ENCODE data around the gene POLD4. TPM values are rescaled to one million over a fixed set of nuclear protein-coding genes. Genes with fewer than 3 reads are reported as not detected.

POLD4 gene
- total and polyA plus RNA-seq, 4 donors, result 18.8 to 246 (median 86.0) TPM

GRCh38 chr11:67372321-67372992, 19.1 kb upstream of the POLD4 start:
- H3K4me3 ChIP-seq (ENCODE audit: low read depth in 1 of 3, low read length in 3 of 3), result peak overlapping the region in 1 of 3 donors; percentile 75
- TF ChIP-seq FOXA1 (IDR thresholded peaks at IDR 0.05) (no peak), YY1 (IDR thresholded peaks at IDR 0.05) (no peak), EGR1 (IDR thresholded peaks at IDR 0.05; ENCODE audit: low read depth in 2 of 2) (no peak), RAD21 (IDR thresholded peaks at IDR 0.05) (no peak), GABPA (IDR thresholded peaks at IDR 0.05 in 1 of 2, conservative IDR thresholded peaks at IDR 0.05 in 1 of 2) (no peak), REST (IDR thresholded peaks at IDR 0.05) (no peak), RXRA (IDR thresholded peaks at IDR 0.05) (no peak), CTCF (IDR thresholded peaks at IDR 0.05; ENCODE audit: low read depth, low read length, missing input control) (no peak), NR2F2 (IDR thresholded peaks at IDR 0.05) (no peak), SP1 (IDR thresholded peaks at IDR 0.05) (no peak), HNF4G (IDR thresholded peaks at IDR 0.05) (no peak), TAF1 (conservative IDR thresholded peaks at IDR 0.05) (no peak), HNF4A (conservative IDR thresholded peaks at IDR 0.05) (no peak), ZBTB33 (IDR thresholded peaks at IDR 0.05) (no peak), JUND (IDR thresholded peaks at IDR 0.05) (no peak), FOXA2 (IDR thresholded peaks at IDR 0.05) (no peak)
- TF ChIP-seq, protein P1, sequence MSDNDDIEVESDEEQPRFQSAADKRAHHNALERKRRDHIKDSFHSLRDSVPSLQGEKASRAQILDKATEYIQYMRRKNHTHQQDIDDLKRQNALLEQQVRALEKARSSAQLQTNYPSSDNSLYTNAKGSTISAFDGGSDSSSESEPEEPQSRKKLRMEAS (IDR thresholded peaks at IDR 0.05), result no peak
- TF ChIP-seq, protein P2, sequence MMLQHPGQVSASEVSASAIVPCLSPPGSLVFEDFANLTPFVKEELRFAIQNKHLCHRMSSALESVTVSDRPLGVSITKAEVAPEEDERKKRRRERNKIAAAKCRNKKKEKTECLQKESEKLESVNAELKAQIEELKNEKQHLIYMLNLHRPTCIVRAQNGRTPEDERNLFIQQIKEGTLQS (IDR thresholded peaks at IDR 0.05), result no peak
- H3K27ac ChIP-seq (ENCODE audit: low read depth in 1 of 2, low read length in 2 of 2), result peak overlapping the region in 1 of 2 donors; percentile 73
- WGBS, result 2% methylated on average over 78 of the region's 78 CpGs
- peak overlapping the region in 1 of 2 donors; percentile 39 for H3K9ac ChIP-seq (ENCODE audit: low read depth in 1 of 2, low read length in 2 of 2)
- no peaks in the 10 kb centered on the region for H3K27me3 ChIP-seq (ENCODE audit: control insufficient read depth in 4 of 4, insufficient read depth in 4 of 4, low read length in 3 of 4)
- no peak for DNase-seq (ENCODE audit: low spot score)
- peaks cover 8 to 24% (median 10%) of the 10 kb centered on the region in 4 donors for H3K4me1 ChIP-seq (ENCODE audit: control insufficient read depth in 4 of 4, insufficient read depth in 4 of 4, low read length in 3 of 4)
- no peaks in the 10 kb centered on the region for H3K36me3 ChIP-seq (ENCODE audit: control insufficient read depth in 4 of 4, insufficient read depth in 3 of 4, low read depth in 1 of 4, low read length in 3 of 4)
- no peaks in the 10 kb centered on the region for H3K9me3 ChIP-seq (ENCODE audit: control insufficient read depth in 4 of 4, low read length in 3 of 4)
